PC-9 (cell line): ENCODE data around the gene ID4.

Experiments
- EZH2 ChIP-seq: fragments of 200-600 bp; sonication (generic); IDR thresholded peaks from 2 replicates; pipeline ENCODE4 v1.8.0; 2017; ENCODE audit warnings: antibody characterized with exemption, low read depth
- TF ChIP-seq, protein P1 (sequence below): fragments of 200-600 bp; sonication (generic); conservative IDR thresholded peaks from 2 replicates; pipeline ENCODE4 v1.6.1; 2017; ENCODE audit warnings: mixed run types, antibody characterized with exemption, mild to moderate bottlenecking, moderate library complexity

DNA sequence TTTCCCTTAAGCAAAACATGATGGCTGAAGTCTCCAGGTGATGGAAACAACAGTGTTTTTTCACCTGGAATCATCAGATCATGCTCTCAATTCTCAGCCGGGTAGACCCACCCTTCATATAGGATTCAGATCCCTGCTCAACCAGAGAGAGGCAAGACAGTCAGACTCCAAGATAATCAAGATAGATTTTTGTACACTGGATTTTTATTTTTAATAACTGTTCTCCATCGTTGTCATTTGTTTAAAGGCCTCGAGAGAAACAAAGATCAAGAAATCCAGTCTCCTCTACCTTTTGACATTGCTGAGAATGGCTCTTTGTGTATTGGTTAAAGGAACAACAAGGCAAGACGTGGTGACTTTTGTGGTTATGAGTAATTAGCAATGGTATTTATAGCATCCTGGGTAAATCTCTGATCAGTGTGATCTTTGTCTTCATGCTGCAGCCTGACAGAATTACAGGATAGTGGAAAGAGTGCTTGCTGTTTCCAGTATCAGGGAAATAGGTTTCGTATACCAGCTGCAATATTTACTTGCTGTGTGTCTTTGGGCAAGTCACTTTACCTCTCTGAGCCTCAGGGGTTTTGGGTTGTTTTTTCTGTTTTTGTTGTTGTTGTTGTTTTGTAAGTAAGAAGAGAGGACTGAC lies 29.9 kb downstream of the ID4 start:
- TF ChIP-seq, protein P1, sequence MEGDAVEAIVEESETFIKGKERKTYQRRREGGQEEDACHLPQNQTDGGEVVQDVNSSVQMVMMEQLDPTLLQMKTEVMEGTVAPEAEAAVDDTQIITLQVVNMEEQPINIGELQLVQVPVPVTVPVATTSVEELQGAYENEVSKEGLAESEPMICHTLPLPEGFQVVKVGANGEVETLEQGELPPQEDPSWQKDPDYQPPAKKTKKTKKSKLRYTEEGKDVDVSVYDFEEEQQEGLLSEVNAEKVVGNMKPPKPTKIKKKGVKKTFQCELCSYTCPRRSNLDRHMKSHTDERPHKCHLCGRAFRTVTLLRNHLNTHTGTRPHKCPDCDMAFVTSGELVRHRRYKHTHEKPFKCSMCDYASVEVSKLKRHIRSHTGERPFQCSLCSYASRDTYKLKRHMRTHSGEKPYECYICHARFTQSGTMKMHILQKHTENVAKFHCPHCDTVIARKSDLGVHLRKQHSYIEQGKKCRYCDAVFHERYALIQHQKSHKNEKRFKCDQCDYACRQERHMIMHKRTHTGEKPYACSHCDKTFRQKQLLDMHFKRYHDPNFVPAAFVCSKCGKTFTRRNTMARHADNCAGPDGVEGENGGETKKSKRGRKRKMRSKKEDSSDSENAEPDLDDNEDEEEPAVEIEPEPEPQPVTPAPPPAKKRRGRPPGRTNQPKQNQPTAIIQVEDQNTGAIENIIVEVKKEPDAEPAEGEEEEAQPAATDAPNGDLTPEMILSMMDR = no peak
- TF ChIP-seq EZH2 = no peak
